Amniotic stem cell (primary cell): Measurements from ENCODE around the gene KIF21B.

Experiments
- DNase-seq: peaks from one replicate; lab custom pipeline; 2025; lab: John Stamatoyannopoulos, UW

KIF21B gene, protein sequence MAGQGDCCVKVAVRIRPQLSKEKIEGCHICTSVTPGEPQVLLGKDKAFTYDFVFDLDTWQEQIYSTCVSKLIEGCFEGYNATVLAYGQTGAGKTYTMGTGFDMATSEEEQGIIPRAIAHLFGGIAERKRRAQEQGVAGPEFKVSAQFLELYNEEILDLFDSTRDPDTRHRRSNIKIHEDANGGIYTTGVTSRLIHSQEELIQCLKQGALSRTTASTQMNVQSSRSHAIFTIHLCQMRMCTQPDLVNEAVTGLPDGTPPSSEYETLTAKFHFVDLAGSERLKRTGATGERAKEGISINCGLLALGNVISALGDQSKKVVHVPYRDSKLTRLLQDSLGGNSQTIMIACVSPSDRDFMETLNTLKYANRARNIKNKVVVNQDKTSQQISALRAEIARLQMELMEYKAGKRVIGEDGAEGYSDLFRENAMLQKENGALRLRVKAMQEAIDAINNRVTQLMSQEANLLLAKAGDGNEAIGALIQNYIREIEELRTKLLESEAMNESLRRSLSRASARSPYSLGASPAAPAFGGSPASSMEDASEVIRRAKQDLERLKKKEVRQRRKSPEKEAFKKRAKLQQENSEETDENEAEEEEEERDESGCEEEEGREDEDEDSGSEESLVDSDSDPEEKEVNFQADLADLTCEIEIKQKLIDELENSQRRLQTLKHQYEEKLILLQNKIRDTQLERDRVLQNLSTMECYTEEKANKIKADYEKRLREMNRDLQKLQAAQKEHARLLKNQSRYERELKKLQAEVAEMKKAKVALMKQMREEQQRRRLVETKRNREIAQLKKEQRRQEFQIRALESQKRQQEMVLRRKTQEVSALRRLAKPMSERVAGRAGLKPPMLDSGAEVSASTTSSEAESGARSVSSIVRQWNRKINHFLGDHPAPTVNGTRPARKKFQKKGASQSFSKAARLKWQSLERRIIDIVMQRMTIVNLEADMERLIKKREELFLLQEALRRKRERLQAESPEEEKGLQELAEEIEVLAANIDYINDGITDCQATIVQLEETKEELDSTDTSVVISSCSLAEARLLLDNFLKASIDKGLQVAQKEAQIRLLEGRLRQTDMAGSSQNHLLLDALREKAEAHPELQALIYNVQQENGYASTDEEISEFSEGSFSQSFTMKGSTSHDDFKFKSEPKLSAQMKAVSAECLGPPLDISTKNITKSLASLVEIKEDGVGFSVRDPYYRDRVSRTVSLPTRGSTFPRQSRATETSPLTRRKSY (N-terminal part only)

DNA sequence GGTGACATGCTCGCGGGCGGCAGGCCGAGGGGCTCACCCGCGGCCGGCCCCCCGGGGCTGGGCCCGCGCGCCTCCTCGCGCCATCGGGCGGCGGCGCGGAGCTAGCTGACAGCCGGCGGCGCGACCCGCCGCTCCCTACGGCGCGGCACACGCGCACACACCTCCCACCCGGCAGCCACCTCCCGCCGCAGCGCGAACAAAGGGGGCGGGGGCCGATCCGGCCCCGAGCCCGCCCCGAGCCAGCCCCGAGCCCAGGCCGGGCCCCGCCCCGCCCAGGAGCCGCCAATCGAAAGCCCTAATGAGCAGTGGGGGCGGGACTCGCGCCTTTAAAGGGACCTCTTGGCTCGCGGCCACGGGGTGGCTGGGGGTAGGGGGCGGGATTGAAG lies at the start of gene KIF21B:
TSS of gene KIF21B (minus strand) at position 198 of the 386 bp plus-strand sequence. CDS start 331 bp downstream, outside the sequence.
- DNase-seq = no peak

DNA sequence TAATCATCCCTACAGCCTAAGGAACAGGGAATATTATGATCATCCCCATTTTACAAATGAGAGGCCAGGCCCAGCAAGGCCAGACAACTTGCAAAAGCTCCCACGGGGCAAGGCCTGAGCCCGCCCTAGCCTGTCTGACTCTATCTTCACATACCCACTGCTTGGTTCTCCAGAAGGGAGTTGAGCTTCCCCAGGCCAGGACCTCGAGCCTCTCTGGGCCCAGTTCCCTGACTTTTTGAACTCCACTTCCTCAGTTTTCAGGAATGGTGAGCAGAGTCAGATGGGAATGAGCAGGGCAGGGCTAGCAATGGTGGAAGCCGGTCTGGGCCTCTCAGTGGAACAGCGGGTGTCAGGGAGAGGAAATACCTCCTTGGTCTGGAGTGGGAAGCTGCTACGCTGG lies 49.4 kb upstream of the KIF21B start:
- DNase-seq = no peak

DNA sequence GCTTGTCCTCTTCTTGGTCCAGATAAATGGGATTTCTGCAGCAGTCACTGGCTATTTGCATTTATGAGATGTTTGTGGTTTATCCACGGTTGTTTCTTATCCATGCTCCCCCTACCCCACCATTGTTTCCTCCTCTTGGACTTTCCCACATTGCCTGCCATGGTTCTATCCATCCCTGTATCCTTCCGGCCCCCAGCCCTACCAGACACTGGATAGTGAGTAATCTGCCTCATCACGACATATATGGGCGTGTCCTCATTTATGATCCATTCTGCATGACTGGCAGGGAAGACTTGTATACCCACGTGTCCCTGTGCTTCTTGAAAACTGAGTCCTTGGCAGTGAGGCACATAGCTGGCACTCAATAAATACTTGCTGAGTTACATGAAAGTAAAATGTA lies 48.6 kb upstream of the KIF21B start:
- DNase-seq = no peak

DNA sequence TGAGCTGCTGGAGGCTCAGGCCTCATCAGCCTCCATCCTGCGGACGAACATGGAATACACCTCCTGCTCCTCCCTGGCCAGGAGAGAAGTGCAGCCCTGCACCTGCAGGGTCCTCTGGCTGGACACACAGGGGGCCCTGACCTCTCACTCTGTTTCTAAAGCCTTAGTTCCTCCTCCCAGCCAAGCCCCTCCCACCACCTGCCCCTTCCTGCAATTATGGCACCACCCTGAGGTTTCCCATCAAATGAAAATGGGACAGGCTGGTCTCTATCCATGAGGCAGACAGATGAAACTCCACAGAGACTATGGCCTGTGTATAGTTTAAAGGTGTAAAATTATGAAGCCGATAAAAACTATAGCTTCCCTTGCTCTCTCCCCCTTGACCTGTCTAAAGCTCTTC lies 46.1 kb upstream of the KIF21B start:
- DNase-seq = no peak

DNA sequence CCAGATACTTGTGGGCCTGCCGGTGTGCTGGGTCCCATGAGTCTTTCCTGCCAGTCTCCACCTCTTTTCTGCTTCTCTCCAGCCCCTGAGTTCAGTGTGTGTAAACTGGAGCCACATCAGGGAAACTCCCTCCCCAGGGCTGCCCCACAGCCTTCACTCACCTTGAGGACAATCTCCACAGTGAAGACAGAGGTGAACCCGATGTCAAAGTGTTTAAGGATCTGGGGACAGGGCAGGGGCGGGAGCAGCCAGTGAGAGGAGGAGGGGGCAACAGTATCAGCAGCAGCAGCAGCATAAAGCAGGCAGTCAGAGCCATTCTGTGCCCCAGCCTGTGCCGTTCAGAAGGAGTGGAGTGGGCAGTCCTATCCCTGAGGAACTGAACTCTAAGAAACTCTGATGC lies 45.5 kb upstream of the KIF21B start:
- DNase-seq = no peak

DNA sequence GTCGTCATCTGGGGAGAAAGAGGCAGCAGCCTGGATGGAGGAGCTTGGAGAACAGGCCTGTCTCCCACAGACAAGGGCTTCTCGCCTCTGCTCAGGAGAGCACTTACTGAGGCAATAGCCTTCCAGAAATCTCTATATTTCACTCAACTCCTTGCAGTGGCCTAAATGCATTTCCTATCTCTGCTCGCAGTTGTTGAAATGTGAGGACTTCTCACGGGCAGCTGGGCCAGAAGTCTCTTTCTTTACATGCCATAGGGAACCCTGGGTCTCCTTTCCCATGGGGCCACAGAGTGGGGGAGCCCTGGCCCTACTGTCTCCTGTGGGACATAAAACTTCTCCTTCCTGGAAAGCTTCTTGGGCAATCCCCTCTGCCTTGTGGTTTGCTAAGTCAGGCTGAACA lies 43.5 kb upstream of the KIF21B start:
- no peak for DNase-seq

DNA sequence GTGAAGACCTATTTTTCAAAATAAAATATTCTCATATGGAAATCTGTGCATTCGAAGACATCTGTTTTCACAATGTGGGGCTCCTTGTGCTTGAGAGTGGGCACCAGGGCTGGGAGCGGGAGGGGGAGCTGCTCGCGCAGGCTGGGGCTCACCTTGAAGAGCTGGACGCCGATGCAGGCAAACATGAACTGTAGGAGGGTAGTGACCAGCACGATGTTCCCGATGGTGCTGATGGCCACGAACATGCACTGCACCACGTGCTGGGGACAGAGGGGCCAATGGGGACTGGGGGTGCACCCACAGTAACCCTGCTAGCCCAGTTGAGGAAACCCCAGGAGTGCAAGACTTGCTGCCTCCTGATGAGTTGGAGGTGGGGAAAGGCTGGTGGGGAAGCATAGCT lies 42.2 kb upstream of the KIF21B start:
- no peak for DNase-seq

DNA sequence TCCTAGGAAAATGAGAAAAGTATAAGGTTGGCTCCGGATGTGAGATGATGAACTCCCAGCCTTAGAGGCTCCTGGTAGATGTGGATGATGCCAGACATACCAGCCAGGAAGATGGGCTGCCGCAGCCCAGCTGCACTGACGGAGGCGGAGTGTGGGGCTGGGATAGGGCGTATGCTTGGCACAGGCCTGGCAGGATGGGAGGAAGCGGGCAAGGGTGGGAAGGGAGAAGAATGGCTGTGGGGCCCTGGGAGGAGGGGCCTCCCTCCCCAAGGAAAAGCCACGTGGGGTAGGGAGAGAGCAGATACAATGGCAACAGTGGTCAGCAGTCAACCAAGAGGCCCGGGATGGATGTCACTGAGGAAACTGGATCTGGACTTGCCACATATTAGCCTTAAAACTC lies 41.3 kb upstream of the KIF21B start:
- no peak for DNase-seq

DNA sequence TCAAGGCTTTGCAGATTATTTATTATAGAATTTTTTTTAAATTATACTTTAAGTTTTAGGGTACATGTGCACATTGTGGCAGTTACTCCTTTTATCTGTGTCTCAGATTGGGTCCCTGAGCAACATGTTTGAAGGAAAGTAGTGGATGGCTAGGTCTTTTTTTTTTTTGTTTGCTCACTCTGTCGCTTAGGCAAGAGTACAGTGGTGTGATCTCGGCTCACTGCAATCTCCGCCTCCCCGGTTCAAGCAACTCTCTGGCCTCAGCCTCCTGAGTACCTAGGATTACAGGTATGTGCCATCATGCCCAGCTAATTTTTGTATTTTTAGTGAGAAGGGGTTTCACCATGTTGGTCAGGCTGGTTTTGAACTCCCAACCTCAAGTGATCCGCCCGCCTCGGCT lies 39.6 kb upstream of the KIF21B start:
- DNase-seq = no peak

DNA sequence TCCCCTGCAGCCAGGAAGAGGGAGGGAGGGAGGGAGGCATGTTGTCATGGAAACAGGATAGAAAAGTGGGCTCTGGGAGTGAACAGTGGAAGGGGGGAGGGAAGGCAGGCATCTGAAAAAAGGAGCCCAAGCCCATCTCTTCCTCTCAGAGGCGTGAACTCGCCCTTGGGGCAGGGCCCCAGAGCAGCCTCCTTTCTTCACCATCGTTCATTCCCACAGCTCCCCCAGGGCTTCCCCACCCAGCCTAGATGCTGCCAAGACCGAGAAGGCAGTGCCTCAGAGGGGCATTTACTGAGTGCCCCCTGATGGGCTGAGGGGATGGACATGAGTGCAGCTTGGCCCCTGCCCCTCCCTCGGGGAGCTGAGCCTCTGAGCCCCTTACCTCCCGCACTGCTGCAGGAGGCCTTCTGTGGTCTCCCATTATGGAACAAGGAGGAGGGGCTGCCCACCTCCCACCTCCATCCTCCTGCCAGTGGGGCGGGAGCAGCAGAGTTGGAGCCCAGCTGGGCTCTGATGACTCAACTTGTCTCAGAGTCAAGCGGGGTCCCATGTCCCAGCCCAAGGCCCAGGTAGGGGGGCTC lies 39.1 kb upstream of the KIF21B start:
- DNase-seq = no peak

DNA sequence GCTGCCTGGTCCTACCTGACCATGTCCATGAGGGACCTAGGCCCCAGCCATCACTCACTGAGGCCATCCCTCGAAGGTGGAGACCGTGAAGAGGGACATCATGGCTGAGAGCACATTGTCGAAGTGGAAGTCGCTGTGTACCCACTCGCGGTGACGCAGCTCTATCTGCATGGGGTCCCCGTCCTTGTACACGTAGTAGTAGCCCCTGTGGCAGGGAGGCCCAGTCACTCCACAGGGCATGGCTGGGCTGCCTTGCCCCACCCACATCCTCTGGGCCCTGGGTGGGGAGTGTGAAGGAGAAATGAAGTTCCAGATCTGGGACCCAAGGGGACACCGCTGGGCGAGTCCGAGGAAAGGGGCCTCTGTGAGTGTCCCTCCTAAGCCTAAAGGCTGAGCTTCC lies 38.4 kb upstream of the KIF21B start:
- DNase-seq = no peak

DNA sequence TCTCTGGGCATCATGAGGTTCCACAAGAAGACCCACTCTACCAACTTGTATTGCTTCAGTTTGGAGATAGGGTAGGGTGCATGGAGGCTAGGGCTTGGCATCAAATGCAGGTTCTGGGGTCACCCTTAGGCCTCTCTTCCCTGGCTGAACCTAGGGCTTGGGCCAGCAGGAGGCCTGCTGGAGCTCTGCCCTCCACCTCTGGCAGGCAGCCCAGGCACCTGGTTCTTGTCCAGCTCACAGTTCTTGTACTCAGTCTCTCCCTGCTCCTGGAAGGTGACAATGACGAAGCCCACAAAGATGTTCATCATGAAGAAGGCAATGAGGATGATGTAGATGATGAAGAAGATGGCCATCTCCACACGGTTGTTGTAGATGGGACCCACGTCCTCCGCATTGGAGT lies 37.5 kb upstream of the KIF21B start:
- DNase-seq = no peak

DNA sequence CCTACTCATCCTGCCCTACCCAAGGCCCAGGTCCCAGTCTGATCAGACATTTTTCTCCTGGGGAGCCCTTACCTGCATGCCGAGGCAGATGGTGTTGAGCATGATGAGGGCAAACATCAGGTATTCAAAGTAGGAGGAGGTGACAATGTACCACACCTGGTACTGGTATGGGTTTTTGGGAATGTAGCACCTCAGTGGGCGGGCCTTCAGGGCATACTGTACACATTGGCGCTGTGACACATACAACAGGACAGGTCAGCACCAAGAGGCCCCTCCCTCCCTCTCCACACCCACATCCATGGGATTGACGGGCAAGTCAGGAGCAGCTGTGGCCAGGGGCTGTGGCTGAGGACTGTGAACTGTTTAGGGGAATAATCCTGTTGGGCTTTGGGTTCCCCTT lies 37.1 kb upstream of the KIF21B start:
- no peak for DNase-seq

DNA sequence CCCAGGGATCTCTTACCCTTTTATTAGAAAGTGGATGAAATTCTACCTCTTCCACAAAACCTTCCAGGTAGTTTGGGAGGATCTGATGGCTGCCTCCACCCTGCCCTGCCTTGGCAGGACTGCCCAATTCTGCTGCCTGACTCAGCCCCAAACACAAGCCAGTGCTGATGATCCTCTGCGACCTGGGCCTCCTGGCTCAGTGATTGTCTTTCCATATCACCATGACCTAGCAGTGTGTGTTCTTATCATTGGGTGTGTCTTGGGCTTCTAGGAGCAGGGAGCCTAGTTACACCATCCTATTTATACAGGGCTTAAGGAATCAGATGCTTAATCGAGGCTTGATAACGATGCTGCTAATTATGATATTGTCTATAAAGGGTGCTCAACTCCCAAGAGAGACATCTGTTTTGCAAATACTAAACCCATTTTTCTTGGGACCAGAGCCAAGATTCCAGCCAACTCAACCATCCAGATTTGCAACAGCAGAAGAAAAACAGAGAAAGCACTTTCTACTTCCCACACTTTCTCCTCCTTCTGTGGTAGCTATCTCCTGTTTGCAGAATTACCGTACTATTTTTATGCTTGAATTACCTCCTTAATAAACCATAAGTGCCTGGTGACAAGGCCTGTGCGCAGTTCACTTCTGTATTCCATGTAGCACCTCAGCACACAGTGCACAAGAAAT lies 36.5 kb upstream of the KIF21B start:
- no peak for DNase-seq

DNA sequence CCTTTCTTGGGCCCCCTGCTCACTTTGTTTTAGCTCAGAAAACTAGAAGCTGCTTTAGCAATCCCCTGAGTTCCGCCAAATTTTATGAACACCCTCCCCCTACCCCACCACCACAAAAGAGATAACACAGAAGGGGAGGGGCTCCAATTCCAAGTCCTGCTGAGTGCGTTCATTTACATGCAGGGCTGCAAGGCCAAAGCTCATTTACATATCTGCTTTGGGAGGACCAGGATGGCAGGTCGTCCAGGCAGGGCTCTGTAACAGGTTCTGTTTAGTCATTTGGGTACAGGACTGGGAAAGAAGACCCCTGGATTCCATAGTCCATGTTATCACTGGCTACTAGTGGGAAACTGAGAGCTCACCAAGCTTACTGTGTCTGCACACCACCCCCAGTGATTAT lies 35.9 kb upstream of the KIF21B start:
- DNase-seq = no peak

DNA sequence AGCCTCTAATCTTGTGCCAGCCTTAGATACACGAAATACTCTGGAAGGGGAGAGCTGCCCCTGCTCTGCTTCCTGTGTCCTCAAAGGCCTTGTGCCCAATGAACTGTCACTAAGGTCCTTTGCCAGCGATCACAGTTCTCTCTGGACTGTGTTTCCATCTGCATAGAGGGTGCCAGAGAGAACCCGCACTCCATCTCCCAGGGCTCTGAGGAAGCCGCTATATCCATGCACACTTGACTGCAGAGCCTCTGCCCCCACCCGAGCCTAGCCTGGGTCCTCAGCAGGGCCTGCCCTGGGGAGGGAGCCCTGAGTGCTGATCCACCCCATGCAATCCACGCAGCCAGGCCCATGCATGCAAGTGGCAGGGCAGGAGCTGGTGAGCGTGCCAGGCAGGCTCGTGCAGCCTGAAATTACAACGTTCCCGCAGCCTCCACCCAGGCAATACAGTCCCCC lies 30.6 kb upstream of the KIF21B start:
- no peak for DNase-seq

DNA sequence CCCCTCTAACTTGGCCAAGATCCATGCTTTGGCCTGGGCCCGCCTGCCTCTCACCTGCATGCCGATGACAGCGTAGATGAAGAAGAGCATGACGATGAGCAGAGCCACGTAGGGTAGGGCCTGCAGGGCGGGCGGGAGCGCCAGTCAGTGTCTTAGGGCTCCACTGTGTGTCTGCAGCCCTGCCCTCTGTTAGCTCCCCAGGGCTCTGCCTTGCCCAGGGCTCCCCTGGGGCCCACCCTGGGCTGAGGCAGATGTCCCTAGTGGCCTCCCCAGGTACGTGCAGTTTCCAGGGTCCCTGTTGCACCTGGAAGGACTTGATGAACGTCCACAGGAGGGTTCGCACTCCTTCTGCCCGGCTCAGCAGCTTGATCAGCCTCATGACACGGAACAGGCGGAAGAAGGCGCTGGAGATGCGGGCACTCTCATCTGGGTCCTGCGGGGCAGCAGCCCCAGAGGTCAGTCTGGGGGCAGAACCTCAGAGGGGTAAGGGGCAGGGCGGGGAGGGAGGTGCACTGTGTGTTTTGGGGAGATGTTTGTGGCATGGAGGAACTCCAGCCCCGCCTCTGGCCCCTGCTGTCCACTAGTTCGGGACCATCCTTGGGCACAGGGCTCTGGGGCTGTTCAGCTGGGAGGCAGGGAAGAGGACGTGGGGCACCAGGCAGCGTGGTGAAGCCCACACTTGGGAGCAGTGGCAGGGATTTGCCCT lies 29.8 kb upstream of the KIF21B start:
- no peak for DNase-seq

DNA sequence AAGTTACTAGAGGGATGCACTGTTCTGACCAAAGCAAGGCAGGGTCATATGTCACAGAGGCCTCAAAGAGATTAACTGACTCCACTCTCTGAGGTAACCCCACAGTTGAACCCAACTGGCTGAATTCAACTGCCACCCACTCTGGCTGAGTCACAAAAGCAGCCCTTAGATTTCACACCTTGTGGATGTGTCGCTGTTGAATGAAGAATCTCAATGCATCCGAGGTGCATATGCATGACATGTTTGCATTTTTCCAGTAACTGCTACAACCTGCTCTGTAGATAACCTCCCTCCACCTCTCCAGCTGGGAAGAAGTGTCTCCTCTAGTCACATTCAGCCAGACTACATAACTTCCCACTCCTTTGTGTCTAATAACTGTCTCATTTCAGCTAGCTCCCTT lies 27.9 kb upstream of the KIF21B start:
- DNase-seq = no peak

DNA sequence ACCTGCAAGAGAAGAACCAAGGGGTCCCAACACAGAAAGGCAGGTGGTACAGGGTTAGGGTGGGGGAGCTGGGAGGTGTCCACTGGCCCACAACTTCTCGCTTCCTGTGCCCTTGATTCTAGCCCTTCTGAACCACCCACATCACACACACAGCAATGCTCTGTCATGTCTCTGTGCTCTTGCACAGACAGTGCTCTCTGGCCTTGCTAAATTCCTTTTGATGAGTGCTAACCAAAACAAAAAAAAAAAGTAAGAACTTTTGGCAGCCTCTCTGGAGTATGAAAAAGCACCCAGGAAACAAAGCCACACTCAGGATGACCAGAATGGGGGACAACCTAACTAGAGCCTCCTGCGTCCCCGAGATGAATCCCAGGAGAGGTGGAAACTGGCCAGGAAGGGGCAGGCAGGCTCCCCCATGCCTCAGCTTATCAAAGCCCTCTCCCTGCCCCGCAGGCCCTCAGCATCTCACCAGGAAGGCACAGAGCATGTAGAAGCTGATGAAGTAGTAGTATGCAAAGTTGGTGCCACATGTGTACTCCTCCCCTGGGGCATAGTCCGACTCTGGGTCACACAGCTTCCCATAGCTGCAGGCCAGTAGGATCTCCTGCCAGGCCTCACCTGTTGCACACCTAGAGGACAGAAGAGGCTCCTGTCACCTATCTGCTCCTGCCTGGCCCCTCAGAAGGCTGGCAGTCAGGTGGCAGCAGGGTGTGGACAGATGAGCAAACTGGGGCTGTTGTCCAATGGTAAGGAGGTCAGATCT lies 27.2 kb upstream of the KIF21B start:
- DNase-seq = no peak

DNA sequence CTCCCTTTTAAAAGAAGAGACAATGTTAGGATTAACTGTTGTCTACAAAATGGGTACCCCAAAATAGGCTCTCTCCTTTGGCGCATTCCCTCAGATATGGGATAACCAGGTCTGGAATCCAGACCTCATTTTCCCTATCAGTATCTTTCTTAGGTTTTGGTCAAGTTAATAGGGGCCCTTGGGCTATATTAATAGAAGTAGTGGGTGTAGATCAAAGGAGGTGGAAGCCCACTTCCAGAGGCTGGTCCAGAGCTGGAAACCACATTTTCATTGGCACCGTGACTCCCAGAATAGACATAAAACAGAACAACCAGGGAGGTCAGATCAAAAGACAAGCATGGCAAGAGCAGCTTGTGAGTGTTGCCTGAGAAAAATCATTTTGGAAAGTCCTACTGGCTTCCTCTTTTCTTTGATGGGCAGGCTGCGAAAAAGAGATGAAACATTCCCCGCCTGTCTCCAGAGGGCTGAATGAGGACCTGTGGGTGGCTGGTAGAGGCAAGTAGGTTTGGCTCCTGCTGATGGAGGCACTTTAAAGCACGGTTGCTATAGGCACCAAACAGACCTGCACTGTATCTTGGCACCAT lies 25.8 kb upstream of the KIF21B start:
- DNase-seq = no peak
